ENCODE measurements around the gene CLSTN2.

- no peak for TF ChIP-seq CTCF (conservative IDR thresholded peaks at IDR 0.05; ENCODE audit: low read depth, low read length)
- TF ChIP-seq EZH2 (IDR thresholded peaks at IDR 0.05; ENCODE audit: low read length, unreplicated experiment), result no peak
- TF ChIP-seq EZH2phosphoT487 (IDR thresholded peaks at IDR 0.05; ENCODE audit: borderline replicate concordance, low read length), result no peak
These were observed 323.3 kb downstream of the CLSTN2 start for GRCh38 chr3:140258222-140258724.

All from PC-3 (cell line).